Measurements from ENCODE around the gene PRKD1. TPM values are rescaled to one million over a fixed set of nuclear protein-coding genes. Genes with fewer than 3 reads are reported as not detected.

PRKD1 gene
- total RNA-seq, 1 donor from 2014 or later: 10.4 TPM

DNA sequence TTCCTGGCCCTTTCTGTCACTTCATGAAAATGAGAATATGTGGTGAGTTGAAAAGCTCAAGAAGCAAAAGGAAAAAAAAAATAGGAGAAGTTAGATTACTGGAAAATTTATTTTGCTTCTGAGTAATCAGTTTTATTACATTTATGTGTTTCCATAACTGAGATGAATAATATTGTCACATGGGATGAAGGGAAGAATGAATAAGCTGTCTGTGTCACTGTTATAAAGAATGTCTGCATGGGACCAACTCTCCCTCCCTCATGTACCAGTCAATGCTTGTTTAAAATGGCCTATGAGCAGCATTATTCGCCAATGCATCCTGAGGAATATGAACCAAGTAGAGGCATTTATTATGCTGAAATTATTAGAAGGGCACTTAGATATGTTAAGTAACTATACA is 246.3 kb downstream of the PRKD1 start:
- no peak for DNase-seq (ENCODE audit: low spot score)

DNA sequence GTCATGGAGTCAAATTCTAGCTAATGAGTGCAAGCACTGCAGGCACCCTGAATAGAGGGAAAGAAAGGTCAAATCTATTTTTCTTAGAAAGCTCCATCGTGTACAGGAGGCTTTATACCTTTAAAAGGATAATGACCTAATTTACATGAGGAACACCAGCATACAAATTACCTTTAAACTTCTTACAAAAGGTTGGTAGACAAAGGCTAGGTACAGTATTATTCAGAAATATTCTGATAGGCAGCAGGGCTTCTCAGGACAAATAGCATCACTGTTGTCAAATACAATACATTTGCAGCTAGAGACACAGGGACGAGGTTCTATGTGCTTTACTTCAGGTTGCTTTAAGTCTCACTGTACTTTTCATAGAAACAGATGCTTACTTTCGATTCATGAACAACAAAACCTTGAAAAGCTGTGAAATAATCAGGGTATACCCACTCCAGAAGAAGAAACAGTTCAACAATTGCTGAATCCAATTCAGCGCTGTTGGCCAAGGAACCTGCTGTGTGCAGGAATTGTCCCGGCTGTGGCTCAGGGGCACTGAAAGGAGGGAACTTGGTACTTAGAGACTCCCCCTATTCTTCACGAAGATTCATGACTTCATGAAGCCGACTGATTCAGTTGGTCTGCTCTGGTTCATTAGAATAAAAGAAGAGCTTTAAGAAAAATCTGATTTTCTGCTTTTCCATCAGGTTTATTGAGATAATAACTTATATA is 252.9 kb downstream of the PRKD1 start:
- no peak for DNase-seq (ENCODE audit: low spot score)

DNA sequence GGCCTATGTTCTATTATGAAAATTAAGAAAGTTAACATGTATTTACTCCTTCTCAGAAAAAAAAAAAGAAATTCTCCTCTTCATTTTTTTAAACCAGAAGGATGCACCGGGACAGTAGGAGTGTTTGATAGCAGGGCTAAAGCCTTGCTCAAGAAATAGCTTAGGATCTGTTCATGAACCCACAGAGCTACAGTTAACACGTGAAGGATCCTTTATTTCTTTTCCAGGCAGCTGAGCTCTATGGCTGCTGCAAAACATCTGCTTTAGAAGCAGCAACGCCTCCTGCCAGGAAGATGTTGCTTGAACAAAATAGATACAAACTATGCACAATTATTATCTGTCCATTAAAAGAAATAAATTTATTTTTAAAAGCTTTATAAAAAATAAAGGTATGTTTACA is 254.8 kb downstream of the PRKD1 start:
- DNase-seq (ENCODE audit: low spot score): no peak

- DNase-seq (ENCODE audit: low spot score): no peak
These were observed 256.6 kb downstream of the PRKD1 start for GRCh38 chr14:29671034-29671433.

DNA sequence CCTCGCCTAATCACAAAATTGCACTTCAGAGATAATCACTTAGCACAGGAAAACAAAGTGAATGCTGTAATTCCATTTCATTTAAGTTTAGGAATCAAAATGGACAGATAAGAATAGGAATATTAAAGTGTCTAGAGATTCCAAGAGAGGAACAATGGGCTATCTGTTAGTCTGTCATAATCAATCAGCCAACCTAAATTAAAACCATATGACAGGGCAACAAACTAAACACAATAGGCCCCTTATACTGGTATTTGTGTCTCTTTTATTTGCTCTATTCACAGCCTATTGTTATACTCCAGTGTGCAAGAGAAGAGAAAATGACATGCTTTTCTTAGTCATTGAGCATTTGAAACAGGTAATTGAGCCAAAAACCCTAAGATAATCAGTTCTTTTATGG is 259.4 kb downstream of the PRKD1 start:
- DNase-seq (ENCODE audit: low spot score): no peak

- DNase-seq (ENCODE audit: low spot score): no peak
These were observed 263.1 kb downstream of the PRKD1 start for GRCh38 chr14:29664515-29664914.

DNA sequence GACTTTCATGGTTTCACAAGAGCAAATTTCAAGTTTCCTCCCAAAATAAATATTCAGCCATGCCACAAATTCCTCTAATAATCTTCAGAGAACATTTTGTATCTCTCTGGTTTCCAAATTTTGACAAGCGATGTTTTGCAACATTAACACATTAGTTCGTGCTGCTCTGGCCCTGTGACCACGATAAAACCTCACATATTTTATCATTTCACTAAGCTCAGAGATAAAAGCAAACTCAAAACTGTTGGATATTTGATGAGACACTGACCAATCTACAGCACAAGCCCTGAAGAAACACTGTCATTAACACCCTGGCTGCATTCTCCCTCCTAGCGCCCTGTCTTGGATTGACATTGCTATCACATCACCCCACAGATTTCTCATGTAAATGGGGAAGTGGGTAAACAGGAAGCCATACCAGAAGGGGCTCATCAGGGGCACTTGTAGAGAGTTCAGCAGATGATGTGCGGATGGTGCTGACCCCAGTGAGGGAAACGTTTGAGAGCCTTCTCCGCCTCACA is 264.3 kb downstream of the PRKD1 start:
- no peak for DNase-seq (ENCODE audit: low spot score)

- DNase-seq (ENCODE audit: low spot score): no peak
These were observed 272.6 kb downstream of the PRKD1 start for GRCh38 chr14:29654901-29655550.

DNA sequence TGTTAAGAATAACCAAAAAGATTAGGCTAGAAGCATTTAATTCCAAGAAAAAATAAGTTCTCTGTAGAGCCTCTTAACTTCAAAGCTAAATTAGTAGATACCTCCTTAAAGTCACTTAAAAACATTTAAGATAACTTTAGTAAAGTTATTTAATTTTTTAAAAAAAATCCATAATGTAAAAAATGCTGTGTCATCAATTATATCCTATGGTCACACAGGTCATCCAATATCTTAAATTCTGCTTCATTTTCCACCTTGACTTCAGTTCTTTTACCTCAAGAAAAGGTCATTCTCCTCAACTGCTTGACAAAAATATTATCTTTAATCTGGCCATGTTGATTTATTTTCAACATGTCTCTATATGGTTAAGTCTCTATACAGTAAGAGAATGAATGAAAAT is 274.3 kb downstream of the PRKD1 start:
- no peak for DNase-seq (ENCODE audit: low spot score)

GRCh38 chr14:29652571-29652970 is 275.1 kb downstream of the PRKD1 start:
- no peak for DNase-seq (ENCODE audit: low spot score)

DNA sequence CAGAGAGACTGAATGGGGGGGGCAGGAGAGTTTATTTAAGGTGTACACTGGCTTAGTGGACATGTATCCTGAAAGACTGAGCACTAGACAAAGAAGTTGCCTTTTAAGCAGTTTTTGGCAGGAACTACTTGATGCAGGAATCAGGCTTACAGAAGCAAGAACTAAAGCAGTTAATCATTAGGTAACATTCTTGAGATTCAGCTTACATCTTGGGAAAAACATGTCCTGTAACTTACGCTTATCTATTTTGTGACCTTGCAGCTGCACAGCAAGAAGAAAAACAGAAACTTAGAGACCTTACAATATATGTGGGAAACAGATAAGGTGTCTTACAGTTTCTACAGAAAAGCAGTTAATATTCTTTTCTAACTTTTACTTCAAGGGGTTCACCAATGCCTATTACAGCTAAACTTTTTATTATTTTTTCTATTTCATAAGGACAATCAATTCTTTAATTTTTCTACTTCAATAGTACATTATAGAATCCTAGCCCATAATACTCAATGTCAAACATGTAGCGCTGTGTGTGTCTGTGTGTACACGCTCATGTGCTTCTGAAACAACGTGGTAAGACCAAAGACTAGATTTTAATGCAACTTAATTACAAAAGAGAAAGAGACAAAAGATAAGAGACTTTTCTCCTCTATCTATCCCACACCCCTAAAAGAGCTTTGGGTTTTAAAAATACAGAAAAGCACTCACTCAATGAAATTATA is 276.9 kb downstream of the PRKD1 start:
- DNase-seq (ENCODE audit: low spot score): no peak

- no peak for DNase-seq (ENCODE audit: low spot score)
These were observed 278.5 kb downstream of the PRKD1 start for GRCh38 chr14:29649170-29649569.

GRCh38 chr14:29648045-29648444 is 279.6 kb downstream of the PRKD1 start:
- DNase-seq (ENCODE audit: low spot score): no peak

GRCh38 chr14:29645117-29645516 is 282.5 kb downstream of the PRKD1 start:
- DNase-seq (ENCODE audit: low spot score): no peak

DNA sequence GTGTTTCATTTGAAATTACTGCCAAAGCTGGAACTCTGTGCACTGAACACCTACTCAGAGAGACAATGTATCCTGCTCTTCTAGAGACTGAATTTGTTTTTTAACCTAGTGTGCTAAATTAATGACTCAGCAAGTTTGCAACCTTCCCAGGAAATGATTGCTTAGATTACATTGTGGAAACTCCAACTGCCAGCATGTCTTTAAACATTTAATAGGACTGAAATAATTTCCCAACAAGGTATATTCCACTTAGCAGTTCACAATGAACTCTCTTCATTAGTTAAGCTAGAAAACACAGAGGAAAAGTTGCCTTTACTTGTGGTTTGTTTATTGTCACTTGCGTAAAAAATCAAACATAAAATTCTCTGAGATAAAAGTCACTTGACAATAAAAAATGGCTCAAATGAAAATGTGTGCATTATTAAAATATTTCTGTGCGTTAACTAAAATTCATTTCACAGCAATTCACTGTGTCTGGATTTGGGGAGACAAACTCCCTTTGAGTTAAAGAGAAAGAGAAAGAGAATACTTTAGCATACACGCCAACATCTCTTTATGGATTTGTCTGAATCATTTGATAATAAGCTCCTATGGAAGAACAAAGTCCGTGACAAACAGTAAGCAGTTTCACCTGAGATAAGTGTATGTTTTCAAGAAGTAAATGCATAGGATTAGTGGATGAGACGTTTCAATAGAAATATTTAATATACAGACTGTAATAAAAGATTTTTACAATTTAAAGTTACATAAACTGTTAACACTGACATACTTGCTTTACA is 284.0 kb downstream of the PRKD1 start:
- no peak for DNase-seq (ENCODE audit: low spot score)

- no peak for DNase-seq (ENCODE audit: low spot score)
These were observed 290.2 kb downstream of the PRKD1 start for GRCh38 chr14:29637411-29637810.

DNA sequence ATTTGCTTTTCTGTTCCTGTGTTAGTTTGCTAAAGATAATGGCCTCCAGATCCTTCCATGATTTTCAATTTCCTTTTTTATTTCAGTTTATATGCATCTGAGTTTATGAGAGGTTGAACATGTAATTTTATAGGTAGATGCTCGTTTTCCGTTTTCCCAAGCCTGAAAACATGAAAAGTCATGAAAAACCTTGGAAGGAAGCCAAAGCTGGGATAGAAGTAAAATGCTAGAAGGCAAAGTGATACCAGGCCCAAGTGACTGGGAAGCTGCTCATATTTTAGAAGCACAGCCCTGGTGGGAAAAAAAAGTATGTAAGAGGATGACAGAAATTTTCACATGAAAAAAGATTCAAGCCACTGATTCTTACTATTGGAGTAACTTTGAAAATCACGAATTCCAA is 290.8 kb downstream of the PRKD1 start:
- no peak for DNase-seq (ENCODE audit: low spot score)

DNA sequence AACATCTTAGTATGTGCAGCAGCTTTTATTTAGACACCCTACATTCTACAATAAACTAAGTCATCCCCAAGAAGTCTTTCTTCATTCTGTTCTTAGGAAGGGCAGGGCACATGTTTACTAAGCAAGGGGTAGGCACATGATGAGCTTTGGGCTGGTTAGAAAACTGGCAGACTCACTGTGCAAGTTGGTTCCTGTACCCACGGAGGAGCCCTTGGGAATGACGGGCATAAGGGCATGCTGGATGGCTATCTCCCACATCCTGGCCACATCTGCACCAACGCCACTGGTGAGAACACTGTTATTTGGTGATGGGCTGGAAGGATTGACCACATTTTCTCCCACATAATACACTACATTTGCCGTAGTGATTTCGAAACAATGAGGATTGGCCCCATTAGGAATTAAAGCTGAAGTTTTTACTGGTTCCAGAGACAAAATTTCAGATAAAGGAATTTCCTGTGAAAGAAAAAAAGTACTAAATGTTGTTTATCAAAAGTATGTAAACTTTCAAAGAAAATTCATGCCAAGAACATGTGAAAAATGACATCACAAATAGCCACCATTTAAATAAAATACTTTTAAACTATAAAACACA is 297.0 kb downstream of the PRKD1 start:
- no peak for DNase-seq (ENCODE audit: low spot score)

GRCh38 chr14:29629839-29630238 is 297.8 kb downstream of the PRKD1 start:
- DNase-seq (ENCODE audit: low spot score): no peak

DNA sequence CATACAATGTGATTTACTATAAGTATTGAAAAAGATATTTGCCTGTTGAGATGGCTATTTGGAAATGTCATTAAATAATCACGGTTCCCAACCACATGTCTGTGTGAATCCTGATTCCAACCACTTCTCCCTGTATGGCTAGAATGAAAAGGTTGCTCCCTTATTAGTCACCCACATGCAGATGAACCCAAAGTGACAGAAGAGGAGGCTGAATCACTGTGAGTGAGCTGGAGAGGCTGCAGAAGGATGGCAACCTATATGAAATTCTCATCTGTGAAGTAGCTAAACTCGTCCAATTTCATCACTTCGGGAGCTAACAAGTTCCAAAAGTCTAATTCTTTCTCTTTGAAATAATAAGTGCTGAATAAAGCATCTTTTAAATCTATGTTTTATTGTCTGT is 300.5 kb downstream of the PRKD1 start:
- DNase-seq (ENCODE audit: low spot score): no peak
